SU-DHL-6 (cell line): ENCODE results near the gene MCTP1.
"Not testable (repeated sequence)": the region's sequence is repeated elsewhere in the genome, so short reads cannot be mapped to it uniquely, and the experiment has no call there.

Source experiments
- H2AFZ ChIP-seq: fragments of 200-600 bp; sonication (generic); 2 replicates; pipeline ENCODE4 v1.6.1; 2014; ENCODE audit warnings: low read depth, mild to moderate bottlenecking, moderate library complexity, mixed read lengths, antibody characterized with exemption, low read length; ENCODE audit not compliant: severe bottlenecking
- H3F3A ChIP-seq: fragments of 200-600 bp; shearing (Covaris generic); 2 replicates; pipeline ENCODE4 v1.6.0; 2016; ENCODE audit warnings: antibody characterized with exemption, mild to moderate bottlenecking; ENCODE audit not compliant: insufficient read depth
- H3K27ac ChIP-seq: fragments of 200-600 bp; sonication (generic); 2 replicates; pipeline ENCODE4 v1.5.1; 2016; ENCODE audit warnings: low read depth, mild to moderate bottlenecking, low read length, moderate library complexity, mixed read lengths
- H3K27me3 ChIP-seq: fragments of 200-600 bp; sonication (generic), shearing (Covaris generic); 2 replicates; pipeline ENCODE4 v1.6.0; 2014; ENCODE audit warnings: mild to moderate bottlenecking, low read length
- H3K36me3 ChIP-seq: fragments of 200-600 bp; sonication (generic); 2 replicates; pipeline ENCODE4 v1.6.1; 2014; ENCODE audit warnings: mild to moderate bottlenecking, low read length, mixed read lengths
- H3K4me2 ChIP-seq: fragments of 300-600, 200-600 bp; shearing (Covaris generic), sonication (generic); 2 replicates; pipeline ENCODE4 v1.6.0; 2014; ENCODE audit warnings: low read length, low read depth, mild to moderate bottlenecking; ENCODE audit not compliant: poor library complexity, severe bottlenecking
- H3K4me3 ChIP-seq: fragments of 200-600 bp; sonication (generic); 2 replicates; pipeline ENCODE4 v1.5.1; 2014; ENCODE audit warnings: antibody characterized with exemption, low read length, mild to moderate bottlenecking, mixed read lengths; ENCODE audit not compliant: insufficient read depth, poor library complexity, severe bottlenecking
- H3K79me2 ChIP-seq: fragments of 200-600 bp; sonication (generic); 2 replicates; pipeline ENCODE4 v1.6.1; 2014; ENCODE audit warnings: mild to moderate bottlenecking, low read length, moderate library complexity; ENCODE audit not compliant: insufficient read depth
- H3K9ac ChIP-seq: fragments of 200-600 bp; sonication (generic); 2 replicates; pipeline ENCODE4 v1.7.0; 2014; ENCODE audit warnings: mild to moderate bottlenecking, low read length
- H3K9me2 ChIP-seq: fragments of 200-600 bp; sonication (generic); replicated peaks from 2 replicates; pipeline ENCODE4 v1.6.1; 2014; ENCODE audit warnings: low read length; ENCODE audit not compliant: insufficient read depth
- H3K9me3 ChIP-seq: fragments of 200-600 bp; sonication (generic); 2 replicates; pipeline ENCODE4 v1.6.1; 2014; ENCODE audit warnings: low read length, mixed read lengths; ENCODE audit not compliant: insufficient read depth
- H4K20me1 ChIP-seq: fragments of 200-600 bp; sonication (generic); 2 replicates; pipeline ENCODE4 v1.6.1; 2014; ENCODE audit warnings: low read depth, mild to moderate bottlenecking, antibody characterized with exemption, low read length, moderate library complexity, mixed read lengths
- CTCF ChIP-seq: fragments of 200-600 bp; sonication (generic); IDR thresholded peaks from one replicate; pipeline ENCODE4 v1.5.1; 2017; ENCODE audit warnings: antibody characterized with exemption, mild to moderate bottlenecking, low read length, moderate library complexity; ENCODE audit not compliant: insufficient read depth, poor library complexity, severe bottlenecking
- EZH2phosphoT487 ChIP-seq: fragments of 200-600 bp; sonication (generic), shearing (Covaris generic); conservative IDR thresholded peaks from 2 replicates; pipeline ENCODE4 v1.6.1; 2018; ENCODE audit warnings: mild to moderate bottlenecking, antibody characterized with exemption, low read length, moderate library complexity, mixed read lengths

The MCTP1 gene

GRCh38 chr5:95151694-95152093 lies 133.2 kb downstream of the MCTP1 start:
- Histone ChIP-seq H4K20me1 (no peaks in the 10 kb centered on the region), H3K9me3 (no peaks in the 10 kb centered on the region), H3K4me2 (no peak overlapping the region), H3F3A (no peaks in the 10 kb centered on the region), H3K9ac (no peak overlapping the region), H2AFZ (no peak overlapping the region), H3K36me3 (no peaks in the 10 kb centered on the region), H3K4me3 (no peak overlapping the region), H3K9me2 (no peaks in the 10 kb centered on the region), H3K27me3 (no peaks in the 10 kb centered on the region), H3K79me2 (no peaks in the 10 kb centered on the region), H3K27ac (no peak overlapping the region)
- TF ChIP-seq CTCF (no peak), EZH2phosphoT487 (no peak)

- no peak overlapping the region for H2AFZ ChIP-seq
Observed at GRCh38 chr5:95149387-95149786, 135.5 kb downstream of the MCTP1 start.

GRCh38 chr5:95148453-95148852 lies 136.4 kb downstream of the MCTP1 start:
- TF ChIP-seq EZH2phosphoT487 (no peak), CTCF (no peak)
- no peak overlapping the region for H2AFZ ChIP-seq
- no peak overlapping the region for H3K4me3 ChIP-seq
- H3K36me3 ChIP-seq = no peaks in the 10 kb centered on the region
- H3K9ac ChIP-seq = no peak overlapping the region
- no peaks in the 10 kb centered on the region for H3F3A ChIP-seq
- H3K27me3 ChIP-seq = no peaks in the 10 kb centered on the region
- H3K9me3 ChIP-seq = no peaks in the 10 kb centered on the region
- H3K79me2 ChIP-seq = no peaks in the 10 kb centered on the region
- H3K27ac ChIP-seq = no peak overlapping the region
- H3K9me2 ChIP-seq = no peaks in the 10 kb centered on the region
- no peak overlapping the region for H3K4me2 ChIP-seq
- H4K20me1 ChIP-seq = no peaks in the 10 kb centered on the region

More at GRCh38 chr5:95149387-95149786, 135.5 kb downstream of the MCTP1 start:
- no peaks in the 10 kb centered on the region for H3F3A ChIP-seq
- no peaks in the 10 kb centered on the region for H4K20me1 ChIP-seq
- no peaks in the 10 kb centered on the region for H3K27me3 ChIP-seq
- no peaks in the 10 kb centered on the region for H3K9me3 ChIP-seq
- H3K36me3 ChIP-seq = no peaks in the 10 kb centered on the region
- no peak for TF ChIP-seq EZH2phosphoT487
- no peak for TF ChIP-seq CTCF
- no peak overlapping the region for H3K27ac ChIP-seq
- H3K79me2 ChIP-seq = no peaks in the 10 kb centered on the region
- H3K4me2 ChIP-seq = no peak overlapping the region
- no peak overlapping the region for H3K4me3 ChIP-seq
- H3K9ac ChIP-seq = no peak overlapping the region
- no peaks in the 10 kb centered on the region for H3K9me2 ChIP-seq

GRCh38 chr5:95143858-95144257 lies 141.0 kb downstream of the MCTP1 start:
- H3K9ac ChIP-seq, H3K9me2 ChIP-seq, H3K36me3 ChIP-seq, H3K4me2 ChIP-seq, H3K79me2 ChIP-seq, H3K9me3 ChIP-seq, H3K27ac ChIP-seq, H3K4me3 ChIP-seq, H3K27me3 ChIP-seq, H2AFZ ChIP-seq, H3F3A ChIP-seq, H4K20me1 ChIP-seq: not testable (repeated sequence)
